ENCODE measurements around the gene DOCK2. TPM values are rescaled to one million over a fixed set of nuclear protein-coding genes. Genes with fewer than 3 reads are reported as not detected.

The DOCK2 gene
- total and polyA plus RNA-seq, 2 donors (not counting 3 experiments of a cell fraction or from before 2014, with no cell fraction given) = 0.62 to 4.8 TPM

GRCh38 chr5:169886033-169886432 lies 249.0 kb downstream of the DOCK2 start:
- Histone ChIP-seq H3K27me3 (ENCODE audit: control insufficient read depth in 2 of 2, insufficient read depth in 2 of 2, low read length in 2 of 2) (no peaks in the 10 kb centered on the region), H3K9ac (replicated peaks; ENCODE audit: extremely low read depth, insufficient read depth, low read length) (no peak overlapping the region), H3K4me1 (ENCODE audit: control insufficient read depth, extremely low read depth, insufficient read depth, low read length) (no peaks in the 10 kb centered on the region), H3K9me1 (replicated peaks; ENCODE audit: control insufficient read depth, extremely low read depth, insufficient read depth, low read length) (no peaks in the 10 kb centered on the region), H3K4me3 (replicated peaks in 1 of 3; ENCODE audit: insufficient read depth in 1 of 3, low read depth in 1 of 3, low read length in 3 of 3) (no peak overlapping the region), H4K20me1 (replicated peaks; ENCODE audit: control insufficient read depth, extremely low read depth, insufficient read depth, low read length) (no peaks in the 10 kb centered on the region), H3K79me2 (ENCODE audit: control insufficient read depth, insufficient read depth, low read length) (peaks cover 6% of the 10 kb centered on the region), H3K27ac (ENCODE audit: insufficient read depth, low read depth, low read length) (no peak overlapping the region), H3K36me3 (ENCODE audit: control insufficient read depth in 2 of 2, extremely low read depth in 1 of 2, insufficient read depth in 2 of 2, low read length in 2 of 2) (peaks cover 0 to 14% of the 10 kb centered on the region in 2 experiments), H3K4me2 (ENCODE audit: insufficient read depth, low read length) (no peak overlapping the region), H2AFZ (ENCODE audit: low read depth, low read length) (no peak overlapping the region), H3K9me3 (replicated peaks; ENCODE audit: control insufficient read depth, insufficient read depth, low read length) (no peaks in the 10 kb centered on the region)
- ChIA-PET CTCF (interaction anchor here (1.2 kb wide), 1 partner anchor 184 kb away, joined by 4 read pairs; no protein-coding TSS in a partner anchor), POLR2A (no interaction called here)
- DNase-seq (ENCODE audit: low read depth, low spot score) (no peak), FAIRE-seq (no peak)
- no TSS peak for BruUV-seq (replicated peaks)
- intact Hi-C loops (cut with micrococcal nuclease) (no loop called here), dilution Hi-C loops (cut with MboI; ENCODE audit: extremely low pct_ligation_motif_present, low sequenced_read_pairs) (no loop called here)
- TF ChIP-seq EZH2 (IDR thresholded peaks at IDR 0.05; ENCODE audit: borderline replicate concordance, low read depth, low read length, severe bottlenecking) (no peak), JUN (IDR thresholded peaks at IDR 0.05; ENCODE audit: borderline replicate concordance, insufficient read depth, insufficient read length, low read depth) (no peak), CTCF (IDR thresholded peaks at IDR 0.05; ENCODE audit: extremely low read depth in 1 of 2, insufficient read depth in 1 of 2, low read depth in 1 of 2, low read length in 2 of 2) (no peak), POLR2A (IDR thresholded peaks at IDR 0.05; ENCODE audit: low read depth, low read length) (no peak), MAX (IDR thresholded peaks at IDR 0.05; ENCODE audit: insufficient read depth, insufficient read length) (no peak), POLR2AphosphoS5 (IDR thresholded peaks at IDR 0.05; ENCODE audit: insufficient read depth, low read depth, low read length) (no peak), FOS (IDR thresholded peaks at IDR 0.05; ENCODE audit: borderline replicate concordance, insufficient read depth, low read length) (no peak), MYC (IDR thresholded peaks at IDR 0.05; ENCODE audit: low read depth, low read length) (no peak), GATA2 (IDR thresholded peaks at IDR 0.05; ENCODE audit: insufficient read depth, insufficient read length, low read depth, low read length) (no peak)
